ENCODE data around the gene OCEL1.

The OCEL1 gene

GRCh38 chr19:17259118-17259780 lies 33.2 kb downstream of the OCEL1 start:
- TF ChIP-seq CTCF (IDR thresholded peaks at IDR 0.05; ENCODE audit: insufficient read depth, low read depth, low read length, missing control alignments), result no peak
- no peak for DNase-seq (ENCODE audit: low read depth)
- no peak overlapping the region for H3K4me3 ChIP-seq (ENCODE audit: low read depth, low read length)

GRCh38 chr19:17259934-17260333 lies 33.9 kb downstream of the OCEL1 start:
- no peak overlapping the region for H3K4me3 ChIP-seq (ENCODE audit: low read depth, low read length)
- no peak for DNase-seq (ENCODE audit: low read depth)
- TF ChIP-seq CTCF (IDR thresholded peaks at IDR 0.05; ENCODE audit: insufficient read depth, low read depth, low read length, missing control alignments), result no peak

DNA sequence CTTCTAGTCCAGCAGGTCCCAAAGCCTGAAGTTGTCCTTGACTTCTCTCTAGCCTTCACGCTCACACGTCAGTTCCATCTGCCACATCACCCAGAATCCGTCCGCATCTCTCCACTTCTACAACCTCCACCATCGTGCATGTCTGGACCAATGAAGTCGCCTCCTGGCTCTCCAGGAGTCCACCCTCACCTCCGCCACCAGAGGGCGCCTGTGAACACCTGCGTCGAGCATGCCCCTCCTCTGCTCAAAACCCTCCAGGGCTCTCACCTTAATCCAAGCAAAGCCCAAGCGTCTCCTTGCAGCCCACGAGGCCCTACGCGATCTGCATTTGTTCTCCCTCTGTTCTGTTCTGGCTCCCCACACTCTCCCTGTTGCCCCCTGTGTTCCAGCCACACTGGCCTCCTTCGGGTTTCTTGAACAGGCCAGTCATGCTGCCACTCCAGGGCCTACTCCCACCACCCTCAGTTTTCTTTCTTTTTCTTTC lies 34.9 kb downstream of the OCEL1 start:
- DNase-seq (ENCODE audit: low read depth), result peak; percentile 94
- peak; percentile 98 for TF ChIP-seq CTCF (IDR thresholded peaks at IDR 0.05; ENCODE audit: insufficient read depth, low read depth, low read length, missing control alignments)
- no peak overlapping the region for H3K4me3 ChIP-seq (ENCODE audit: low read depth, low read length)

DNA sequence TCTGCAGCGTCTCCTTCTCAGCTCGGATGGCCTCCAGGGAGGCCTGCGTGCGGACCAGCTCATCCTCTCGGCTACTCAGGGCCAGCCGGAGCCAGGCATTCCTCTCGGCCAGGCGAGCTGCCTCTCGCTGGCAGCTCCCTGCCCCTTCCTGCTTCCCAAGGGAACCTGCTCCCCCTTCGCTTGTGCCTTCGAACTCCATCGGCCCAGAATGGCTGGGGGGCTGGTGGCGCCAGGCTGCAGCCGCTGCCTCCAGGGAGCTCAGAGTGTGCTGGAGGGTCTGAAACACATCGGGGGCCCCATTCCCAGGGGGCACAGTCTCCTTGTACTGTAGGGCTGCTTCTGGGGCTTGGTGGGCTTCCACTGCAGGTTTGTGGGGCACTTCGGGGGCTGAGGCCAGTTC lies 36.5 kb downstream of the OCEL1 start:
- H3K4me3 ChIP-seq (ENCODE audit: low read depth, low read length), result no peak overlapping the region
- DNase-seq (ENCODE audit: low read depth), result no peak
- TF ChIP-seq CTCF (IDR thresholded peaks at IDR 0.05; ENCODE audit: insufficient read depth, low read depth, low read length, missing control alignments), result no peak

DNA sequence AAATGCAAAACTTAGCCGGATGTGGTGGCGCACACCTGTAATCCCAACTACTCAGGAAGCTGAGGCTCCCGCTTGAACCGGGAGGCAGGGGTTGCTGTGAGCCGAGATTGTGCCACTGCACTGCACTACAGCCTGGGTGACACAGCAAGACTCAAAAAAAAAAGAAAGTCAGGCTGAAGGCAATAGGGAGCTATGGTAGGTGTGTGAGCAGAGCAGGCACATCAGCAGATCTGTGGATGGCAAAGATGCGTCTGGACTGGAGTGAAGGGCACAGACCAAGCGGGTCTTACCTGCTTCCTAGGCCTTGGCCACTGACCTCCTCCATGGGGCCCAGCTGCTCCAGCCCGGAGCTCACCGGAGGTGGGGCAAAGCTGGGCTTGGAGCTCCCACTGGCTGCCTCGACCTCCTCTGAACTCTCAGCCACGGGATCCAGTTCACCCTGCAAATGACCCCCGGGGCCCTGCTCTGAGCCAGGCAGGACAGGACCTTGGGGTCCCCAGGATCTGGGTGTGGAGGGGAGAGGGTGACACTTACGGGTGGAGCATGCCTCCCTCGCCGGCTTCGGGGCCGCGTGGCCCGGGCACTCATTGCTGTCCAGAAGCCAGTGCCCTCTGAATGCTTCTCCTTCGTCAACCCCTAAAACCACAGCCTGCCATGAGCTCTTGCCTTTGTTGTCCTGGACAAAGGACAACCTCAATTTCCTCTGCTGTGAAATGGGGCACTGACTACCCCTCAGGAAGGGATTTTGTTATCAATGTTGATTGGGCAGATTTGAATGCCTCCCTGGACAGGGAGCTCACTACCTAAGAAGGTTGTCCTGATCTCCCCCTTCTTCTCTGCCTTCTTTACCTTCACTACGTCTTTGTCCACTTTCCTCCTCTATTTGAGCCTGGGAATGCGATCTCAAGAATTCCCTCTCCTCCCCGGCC lies 38.0 kb downstream of the OCEL1 start:
- no peak for DNase-seq (ENCODE audit: low read depth)
- no peak overlapping the region for H3K4me3 ChIP-seq (ENCODE audit: low read depth, low read length)
- no peak for TF ChIP-seq CTCF (IDR thresholded peaks at IDR 0.05; ENCODE audit: insufficient read depth, low read depth, low read length, missing control alignments)

GRCh38 chr19:17264641-17264979 lies 38.6 kb downstream of the OCEL1 start, which contains the start of gene USHBP1:
USHBP1 (minus strand) TSS chr19:17264745; CDS start chr19:17264299, 446 bp downstream.
- no peak for DNase-seq (ENCODE audit: low read depth)
- no peak within 1 kb of the TSS for H3K4me3 ChIP-seq (ENCODE audit: low read depth, low read length)
- no peak for TF ChIP-seq CTCF (IDR thresholded peaks at IDR 0.05; ENCODE audit: insufficient read depth, low read depth, low read length, missing control alignments)

All from GM12865 (cell line).